Measurements from ENCODE around the gene UPK3A. TPM values are rescaled to one million over a fixed set of nuclear protein-coding genes. Genes with fewer than 3 reads are reported as not detected.

UPK3A gene
- total RNA-seq (88.9 TPM), polyA plus RNA-seq (15.4 TPM)

DNA sequence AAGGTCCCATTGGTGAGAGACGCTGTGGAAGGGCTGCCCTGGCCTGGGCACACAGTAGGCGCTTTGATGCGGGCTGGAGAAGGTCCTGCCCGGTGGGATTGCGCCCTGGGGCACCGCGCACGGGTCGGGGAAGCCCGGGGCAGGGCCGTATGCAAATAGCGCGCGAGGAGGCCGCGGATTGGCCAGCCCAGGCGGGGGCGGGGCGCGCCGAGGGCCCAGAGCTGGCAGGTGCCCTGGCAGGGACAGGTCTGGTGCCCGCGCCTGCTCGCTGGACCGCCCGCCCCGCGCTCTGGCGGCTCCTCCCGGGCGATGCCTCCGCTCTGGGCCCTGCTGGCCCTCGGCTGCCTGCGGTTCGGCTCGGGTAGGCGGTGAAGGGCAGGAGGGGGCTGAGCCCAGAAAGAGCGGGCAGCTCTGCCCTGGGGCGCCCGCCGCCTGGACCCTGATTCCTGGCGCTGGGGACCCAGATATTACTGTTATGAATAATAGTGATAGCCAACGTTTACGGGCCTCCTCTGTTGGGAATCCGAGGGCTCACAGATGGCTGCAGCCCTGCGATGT is at the start of gene UPK3A:
Gene UPK3A (plus strand): TSS at position 245 of the 558 bp plus-strand sequence. CDS start 65 bp downstream, at position 310.
- H3K4me1 ChIP-seq (ENCODE audit: insufficient read depth), result no peaks in the 10 kb centered on the region
- DNase-seq (ENCODE audit: extremely low spot score), result no peak
- H3K36me3 ChIP-seq (ENCODE audit: insufficient read depth), result no peaks in the 10 kb centered on the region
- H3K4me3 ChIP-seq (ENCODE audit: low read depth, low read length), result peak within 1 kb of the TSS; percentile 14
- WGBS, result 3% methylated on average over 46 of the region's 46 CpGs
- no peak within 1 kb of the TSS for H3K27ac ChIP-seq (ENCODE audit: low read depth)

GRCh38 chr22:45235101-45235777 is 49.5 kb upstream of the UPK3A start:
- no peak for DNase-seq (ENCODE audit: extremely low spot score)
- H3K4me1 ChIP-seq (ENCODE audit: insufficient read depth), result no peaks in the 10 kb centered on the region
- H3K27ac ChIP-seq (ENCODE audit: low read depth), result no peak overlapping the region
- no peak overlapping the region for H3K4me3 ChIP-seq (ENCODE audit: low read depth, low read length)
- 74% methylated on average over 23 of the region's 23 CpGs for WGBS
- H3K36me3 ChIP-seq (ENCODE audit: insufficient read depth), result no peaks in the 10 kb centered on the region

GRCh38 chr22:45235851-45236342 is 48.9 kb upstream of the UPK3A start:
- no peak overlapping the region for H3K27ac ChIP-seq (ENCODE audit: low read depth)
- no peak for DNase-seq (ENCODE audit: extremely low spot score)
- H3K4me3 ChIP-seq (ENCODE audit: low read depth, low read length), result no peak overlapping the region
- H3K4me1 ChIP-seq (ENCODE audit: insufficient read depth), result no peaks in the 10 kb centered on the region
- WGBS, result 92% methylated on average over 20 of the region's 20 CpGs
- H3K36me3 ChIP-seq (ENCODE audit: insufficient read depth), result no peaks in the 10 kb centered on the region

DNA sequence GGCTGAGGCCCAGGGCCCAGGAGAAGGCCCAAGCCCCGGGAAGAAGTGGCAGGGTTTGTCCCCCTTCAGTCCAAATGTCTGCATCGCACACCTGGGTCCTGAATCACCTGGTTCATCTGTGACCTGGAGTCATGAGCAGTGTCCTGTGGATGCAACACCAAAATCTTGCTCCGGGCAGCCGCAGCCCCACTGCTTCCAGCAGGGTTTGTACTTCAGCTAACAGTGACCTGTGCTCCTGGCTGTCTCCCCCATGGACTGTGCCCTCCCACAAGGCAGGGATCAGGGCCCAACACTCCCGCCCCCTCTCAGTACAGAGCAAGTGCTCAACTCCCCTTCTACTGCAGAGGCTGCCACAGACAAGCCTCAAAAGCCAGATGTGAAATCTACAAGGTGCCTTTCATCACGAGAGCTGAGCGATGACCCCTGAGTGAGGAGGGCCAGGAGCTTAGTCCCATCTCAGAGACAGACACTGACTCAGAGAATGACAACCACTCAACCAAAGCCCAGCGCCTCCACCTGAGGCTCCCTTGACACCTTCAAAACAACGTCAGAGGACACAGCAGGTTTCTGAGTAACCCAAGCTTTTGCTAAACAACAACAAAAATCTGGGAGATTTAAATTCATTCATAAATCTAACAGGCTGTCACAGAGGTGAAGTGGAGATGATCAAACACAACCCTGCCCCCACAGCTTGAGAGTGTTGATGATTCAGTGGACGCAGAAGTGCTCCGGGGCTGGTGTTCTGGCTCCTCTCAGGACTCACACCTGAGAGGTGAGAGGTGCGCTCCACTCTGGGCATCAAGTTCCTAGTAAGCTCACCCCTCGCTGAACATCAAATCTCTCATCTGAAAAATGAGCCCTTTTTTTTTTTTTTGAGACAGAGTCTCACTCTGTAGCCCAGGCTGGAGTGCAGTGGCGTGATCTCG is 47.4 kb upstream of the UPK3A start:
- Histone ChIP-seq H3K4me3 (ENCODE audit: low read depth, low read length) (no peak overlapping the region), H3K36me3 (ENCODE audit: insufficient read depth) (no peaks in the 10 kb centered on the region), H3K4me1 (ENCODE audit: insufficient read depth) (no peaks in the 10 kb centered on the region), H3K27ac (ENCODE audit: low read depth) (no peak overlapping the region)
- 94% methylated on average over 15 of the region's 15 CpGs for WGBS
- DNase-seq (ENCODE audit: extremely low spot score), result no peak

- WGBS, result 90% methylated on average over 18 of the region's 18 CpGs
- no peak overlapping the region for H3K4me3 ChIP-seq (ENCODE audit: low read depth, low read length)
- H3K27ac ChIP-seq (ENCODE audit: low read depth), result no peak overlapping the region
- no peaks in the 10 kb centered on the region for H3K36me3 ChIP-seq (ENCODE audit: insufficient read depth)
- H3K4me1 ChIP-seq (ENCODE audit: insufficient read depth), result no peaks in the 10 kb centered on the region
- DNase-seq (ENCODE audit: extremely low spot score), result no peak
Measured at GRCh38 chr22:45238076-45238956, 46.4 kb upstream of the UPK3A start.

- no peaks in the 10 kb centered on the region for H3K36me3 ChIP-seq (ENCODE audit: insufficient read depth)
- H3K4me3 ChIP-seq (ENCODE audit: low read depth, low read length), result no peak overlapping the region
- 83% methylated on average over 6 of the region's 6 CpGs for WGBS
- no peak overlapping the region for H3K27ac ChIP-seq (ENCODE audit: low read depth)
- H3K4me1 ChIP-seq (ENCODE audit: insufficient read depth), result no peaks in the 10 kb centered on the region
- no peak for DNase-seq (ENCODE audit: extremely low spot score)
Measured at GRCh38 chr22:45238957-45239680, 45.6 kb upstream of the UPK3A start.

- H3K36me3 ChIP-seq (ENCODE audit: insufficient read depth), result no peaks in the 10 kb centered on the region
- no peaks in the 10 kb centered on the region for H3K4me1 ChIP-seq (ENCODE audit: insufficient read depth)
- WGBS, result 45% methylated on average over 8 of the region's 8 CpGs
- H3K4me3 ChIP-seq (ENCODE audit: low read depth, low read length), result peak overlapping the region; percentile 81
- no peak for DNase-seq (ENCODE audit: extremely low spot score)
- H3K27ac ChIP-seq (ENCODE audit: low read depth), result no peak overlapping the region
Measured at GRCh38 chr22:45239681-45240051, 45.1 kb upstream of the UPK3A start.

- H3K4me1 ChIP-seq (ENCODE audit: insufficient read depth), result no peaks in the 10 kb centered on the region
- no peak for DNase-seq (ENCODE audit: extremely low spot score)
- under 1% methylated on average over 72 of the region's 73 CpGs for WGBS
- peak overlapping the region; percentile 81 for H3K4me3 ChIP-seq (ENCODE audit: low read depth, low read length)
- H3K27ac ChIP-seq (ENCODE audit: low read depth), result no peak overlapping the region
- H3K36me3 ChIP-seq (ENCODE audit: insufficient read depth), result no peaks in the 10 kb centered on the region
Measured at GRCh38 chr22:45240104-45240809, 44.5 kb upstream of the UPK3A start.

- Histone ChIP-seq H3K36me3 (ENCODE audit: insufficient read depth) (no peaks in the 10 kb centered on the region), H3K27ac (ENCODE audit: low read depth) (peak within 1 kb of the TSS; percentile 85), H3K4me1 (ENCODE audit: insufficient read depth) (no peaks in the 10 kb centered on the region), H3K4me3 (ENCODE audit: low read depth, low read length) (peak within 1 kb of the TSS; percentile 81)
- WGBS, result 6% methylated on average over 66 of the region's 66 CpGs
- DNase-seq (ENCODE audit: extremely low spot score), result no peak
Measured at GRCh38 chr22:45240810-45241631, 43.7 kb upstream of the UPK3A start, which contains the start of gene KIAA0930. Gene KIAA0930, minus strand, starts transcription at chr22:45240894. Its CDS starts 191 bp downstream, at chr22:45240703.

DNA sequence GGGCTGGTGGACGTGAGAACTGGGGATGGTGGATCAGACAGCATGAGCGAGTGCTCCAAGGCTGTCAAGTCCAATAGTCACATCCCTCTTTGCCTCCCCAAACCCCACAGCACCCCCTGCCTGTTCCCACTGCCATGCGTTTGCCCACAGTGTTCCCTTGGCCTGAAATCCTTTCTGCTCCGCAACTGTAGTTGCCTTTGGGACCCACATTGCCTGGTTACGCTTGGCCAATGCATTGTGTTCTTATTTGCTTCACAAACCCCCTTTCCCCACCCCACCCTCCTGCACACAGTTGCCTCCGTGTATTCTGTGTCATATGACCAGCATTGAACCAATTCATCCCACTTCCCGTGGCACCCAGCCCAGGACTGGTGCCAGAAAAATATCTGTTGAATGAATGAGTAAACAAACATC is 42.0 kb upstream of the UPK3A start:
- WGBS, result 64% methylated on average over 7 of the region's 7 CpGs
- DNase-seq (ENCODE audit: extremely low spot score), result no peak
- Histone ChIP-seq H3K4me3 (ENCODE audit: low read depth, low read length) (no peak overlapping the region), H3K4me1 (ENCODE audit: insufficient read depth) (no peaks in the 10 kb centered on the region), H3K27ac (ENCODE audit: low read depth) (no peak overlapping the region), H3K36me3 (ENCODE audit: insufficient read depth) (no peaks in the 10 kb centered on the region)

DNA sequence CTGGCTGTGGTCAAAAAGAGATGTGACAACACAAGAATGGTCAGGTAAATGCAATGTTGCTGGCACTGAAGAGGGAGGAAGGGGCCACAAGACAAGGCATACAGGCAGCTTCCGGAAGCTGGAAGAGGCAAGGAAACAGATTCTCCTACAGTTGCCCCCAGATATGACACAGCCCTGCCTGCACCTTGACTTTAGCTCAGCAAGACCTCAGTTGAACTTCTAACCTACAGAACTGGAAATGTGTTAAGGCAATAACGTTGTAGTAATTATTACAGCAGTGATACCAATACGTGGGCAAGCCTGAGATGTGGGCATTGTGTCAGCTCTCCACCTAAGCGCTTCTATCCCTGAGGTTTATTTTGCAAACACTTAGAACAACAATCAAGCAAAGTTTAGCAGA is 39.8 kb upstream of the UPK3A start:
- Histone ChIP-seq H3K27ac (ENCODE audit: low read depth) (no peak overlapping the region), H3K36me3 (ENCODE audit: insufficient read depth) (no peaks in the 10 kb centered on the region), H3K4me3 (ENCODE audit: low read depth, low read length) (no peak overlapping the region), H3K4me1 (ENCODE audit: insufficient read depth) (no peaks in the 10 kb centered on the region)
- 85% methylated on average over 4 of the region's 4 CpGs for WGBS
- no peak for DNase-seq (ENCODE audit: extremely low spot score)

Data from urinary bladder (tissue), 4 donors.